Esophagus mucosa (tissue), 1 donor: Measurements from ENCODE around the gene GRIN1. TPM values are rescaled to one million over a fixed set of nuclear protein-coding genes. Genes with fewer than 3 reads are reported as not detected.

Source experiments
- ATAC-seq: fragments of 200-7000 bp; cut with Tn5 transposase; one replicate; pipeline ENCODE4 v1.9.1; 2020
- total RNA-seq: library from RNA; stranded (reverse); gene quantifications from one replicate; pipeline ENCODE4 v1.2.4, GENCODE V29; 2023
- donor health status: DM: yes; HTN: yes; CAD: no.

The GRIN1 gene
- total RNA-seq, 1 donor from 2014 or later = 0.12 TPM

DNA sequence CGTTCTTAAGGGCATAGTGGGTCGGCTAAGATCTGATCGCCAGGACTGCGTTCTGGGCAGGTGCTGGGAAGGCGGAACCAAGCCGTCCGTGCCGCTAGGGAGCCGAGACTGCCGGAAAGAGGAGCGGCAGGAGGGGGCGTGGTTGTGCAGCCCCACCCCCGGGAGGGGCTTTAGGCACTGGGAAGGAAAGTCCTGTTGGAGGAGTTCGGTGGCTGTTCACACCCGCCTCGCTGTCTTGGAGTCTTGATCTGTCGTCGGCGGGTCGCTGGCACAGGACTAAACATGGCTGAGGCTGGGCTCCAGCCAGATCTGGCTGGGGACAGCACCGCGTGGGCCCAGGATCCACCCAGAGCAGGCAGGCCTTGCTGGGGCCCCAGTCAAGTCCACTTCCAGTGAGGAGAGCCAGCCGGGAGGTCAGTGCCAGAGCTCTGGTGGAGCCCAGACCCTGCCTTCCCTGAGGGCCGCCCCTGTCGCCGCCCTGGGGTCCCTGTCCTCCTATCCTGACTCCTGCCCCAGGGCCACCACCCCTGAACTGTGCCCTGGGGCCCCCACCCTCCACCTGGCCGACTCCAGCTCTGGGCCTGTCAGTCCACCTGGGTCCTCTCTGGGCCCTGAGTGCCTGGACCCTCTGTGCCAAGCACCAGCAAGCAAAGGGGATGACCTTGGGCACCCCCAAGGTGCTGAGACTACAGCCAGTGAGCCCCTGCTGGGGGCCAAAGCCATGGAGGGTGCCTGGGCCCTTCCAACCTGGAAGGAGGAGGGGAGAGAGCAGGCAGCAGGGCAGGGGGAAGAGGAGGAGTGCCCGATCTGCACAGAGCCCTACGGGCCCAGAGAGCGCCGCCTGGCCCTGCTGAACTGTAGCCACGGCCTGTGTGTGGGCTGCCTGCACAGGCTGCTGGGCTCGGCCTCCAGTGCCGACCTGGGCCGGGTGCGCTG lies 78.6 kb downstream of the GRIN1 start:
- ATAC-seq = peak; percentile 79

DNA sequence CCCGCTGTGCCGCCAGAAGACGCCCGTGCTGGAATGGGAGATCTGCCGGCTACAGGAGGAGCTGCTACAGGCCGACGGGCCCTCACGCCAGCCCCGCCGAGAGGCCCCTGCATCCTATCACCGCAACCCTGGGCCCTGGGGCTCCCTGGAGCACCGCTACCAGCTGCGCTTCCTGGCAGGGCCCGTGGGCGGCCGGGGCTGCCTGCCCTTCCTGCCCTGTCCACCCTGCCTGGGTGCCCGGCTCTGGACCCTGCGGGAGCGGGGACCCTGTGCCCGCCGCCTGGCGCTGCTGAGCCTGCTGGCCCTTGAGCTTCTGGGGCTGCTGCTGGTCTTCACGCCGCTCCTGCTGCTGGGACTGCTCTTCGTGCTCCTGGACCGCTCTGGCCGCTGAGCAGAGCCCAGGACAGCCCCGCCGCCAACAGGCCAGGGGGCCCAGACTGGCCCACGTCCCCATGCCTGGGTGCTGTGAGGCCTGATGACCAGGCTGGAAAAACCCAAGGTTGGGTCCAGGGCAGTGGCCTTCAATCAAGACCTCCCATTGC lies 79.3 kb downstream of the GRIN1 start:
- no peak for ATAC-seq

Other genes starting within 250 kb of the GRIN1 start
- 71.9 TPM for gene FBXW5, start 194.4 kb upstream of the GRIN1 start, total RNA-seq
- not detected for gene C8G, start 193.9 kb upstream of the GRIN1 start, total RNA-seq
- 0.80 TPM for gene LCN12, start 186.9 kb upstream of the GRIN1 start, total RNA-seq
- 18.4 TPM for gene PTGDS, start 161.7 kb upstream of the GRIN1 start, total RNA-seq
- gene LCNL1, start 156.2 kb upstream of the GRIN1 start, total RNA-seq = 0.20 TPM
- gene PAXX, start 146.7 kb upstream of the GRIN1 start, total RNA-seq = 33.1 TPM
- 154 TPM for gene CLIC3, start 142.6 kb upstream of the GRIN1 start, total RNA-seq
- 2.0 TPM for gene ABCA2, start 110.9 kb upstream of the GRIN1 start, total RNA-seq
- 0.12 TPM for gene FUT7, start 107.1 kb upstream of the GRIN1 start, total RNA-seq
- gene NPDC1, start 93.0 kb upstream of the GRIN1 start, total RNA-seq = 26.6 TPM
- 2.9 TPM for gene ENTPD2, start 85.1 kb upstream of the GRIN1 start, total RNA-seq
- 13.8 TPM for gene SAPCD2, start 68.6 kb upstream of the GRIN1 start, total RNA-seq
- 4.9 TPM for gene UAP1L1, start 61.6 kb upstream of the GRIN1 start, total RNA-seq
- gene MAN1B1, start 52.2 kb upstream of the GRIN1 start, total RNA-seq = 46.2 TPM
- 75.3 TPM for gene DPP7, start 24.4 kb upstream of the GRIN1 start, total RNA-seq
- gene LRRC26, start 30.9 kb downstream of the GRIN1 start, total RNA-seq = 1.6 TPM
- gene TMEM210, start 32.9 kb downstream of the GRIN1 start, total RNA-seq = not detected
- 25.0 TPM for gene ANAPC2, start 49.4 kb downstream of the GRIN1 start, total RNA-seq
- gene SSNA1, start 49.5 kb downstream of the GRIN1 start, total RNA-seq = 86.8 TPM
- gene TPRN, start 61.6 kb downstream of the GRIN1 start, total RNA-seq = 20.5 TPM
- 24.8 TPM for gene TMEM203, start 66.5 kb downstream of the GRIN1 start, total RNA-seq
- 8.6 TPM for gene NDOR1, start 66.5 kb downstream of the GRIN1 start, total RNA-seq
- gene RNF208, start 83.1 kb downstream of the GRIN1 start, total RNA-seq = 11.2 TPM
- 156 TPM for gene CYSRT1, start 86.0 kb downstream of the GRIN1 start, total RNA-seq
- gene RNF224, start 88.3 kb downstream of the GRIN1 start, total RNA-seq = 2.7 TPM
- 0.68 TPM for gene SLC34A3, start 91.7 kb downstream of the GRIN1 start, total RNA-seq
- 321 TPM for gene TUBB4B, start 102.1 kb downstream of the GRIN1 start, total RNA-seq
- not detected for gene STPG3, start 112.1 kb downstream of the GRIN1 start, total RNA-seq
- gene NELFB, start 116.2 kb downstream of the GRIN1 start, total RNA-seq = 36.7 TPM
- gene TOR4A, start 138.6 kb downstream of the GRIN1 start, total RNA-seq = 15.4 TPM
- 20.4 TPM for gene NRARP, start 163.1 kb downstream of the GRIN1 start, total RNA-seq